ENCODE measurements around the gene ATP8B4.

DNA sequence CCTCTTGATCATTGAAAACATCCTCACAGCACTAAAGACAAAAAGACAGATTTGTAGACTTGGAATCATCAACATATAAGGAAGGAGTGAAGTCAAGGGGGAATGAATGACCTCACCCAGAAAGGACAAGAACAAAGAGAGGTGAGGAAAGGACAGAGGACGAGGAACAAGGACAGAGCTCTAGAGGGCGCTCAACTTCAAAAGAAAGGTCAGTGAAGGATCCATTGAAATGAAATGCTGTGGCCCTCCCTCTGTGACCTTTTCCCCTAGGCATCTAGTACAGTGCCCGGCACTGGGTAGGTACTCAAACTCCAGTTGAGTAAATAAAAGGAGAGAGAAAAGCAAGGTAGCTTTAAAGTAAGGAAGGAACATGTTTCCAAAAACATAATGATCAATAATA is 2.6 kb downstream of the ATP8B4 start:
- TF ChIP-seq POLR2A (IDR thresholded peaks at IDR 0.05) (no peak), POLR2AphosphoS5 (IDR thresholded peaks at IDR 0.05) (no peak)

All from prostate gland (tissue), 1 donor.